Right lobe of liver (tissue), 6 donors: Measurements from ENCODE around the gene KLHL6. TPM values are rescaled to one million over a fixed set of nuclear protein-coding genes. Genes with fewer than 3 reads are reported as not detected.
A peak's percentile ranks its signal among the peaks of the same experiment; 100 is the strongest.

Source experiments
- ATAC-seq, 4 donors: fragments of 200-7000 bp; cut with Tn5 transposase; one replicate each; pipeline ENCODE4 v1.9.1; 2020; ENCODE audit warnings: mild to moderate bottlenecking in 4 of 4, moderate library complexity in 4 of 4
- DNase-seq, 3 donors: peaks; one replicate each; pipeline ENCODE4 v3.0.0-alpha.2; 2020
- H3K27ac ChIP-seq, 3 donors: fragments of 200-600 bp; one replicate each; pipeline ENCODE4 v1.8.0; 2022
- H3K27me3 ChIP-seq, 2 donors: fragments of 200-600 bp; one replicate each; pipeline ENCODE4 v1.8.0; 2022
- H3K36me3 ChIP-seq, 4 donors: fragments of 200-600 bp; sonication (generic) in 1 of 4; one replicate each; pipeline versions ENCODE4 v1.5.1 to v1.8.0; 2017 to 2022; ENCODE audit warnings: control low read depth in 1 of 4
- H3K4me1 ChIP-seq, 4 donors: fragments of 200-600 bp; sonication (generic) in 1 of 4; one replicate each; pipeline versions ENCODE4 v1.5.1 to v1.8.0; 2017 to 2022; ENCODE audit warnings: control low read depth in 1 of 4
- H3K4me3 ChIP-seq, 3 donors: fragments of 200-600 bp; one replicate each; pipeline ENCODE4 v1.8.0; 2022
- H3K9me3 ChIP-seq, 4 donors: fragments of 200-600 bp; sonication (generic) in 1 of 4; one replicate each; pipeline versions ENCODE4 v1.5.1 to v1.8.0; 2017 to 2022; ENCODE audit warnings: control low read depth in 1 of 4
- POLR2A ChIP-seq: fragments of 450-650 bp; IDR thresholded peaks from one replicate; pipeline ENCODE4 v1.6.1; 2017; ENCODE audit warnings: antibody characterized with exemption, mild to moderate bottlenecking
- WGBS: methylation state at CpG from one replicate; pipeline ENCODE4 v1.1.6; 2018; ENCODE audit warnings: low coverage, low lambda C conversion rate; ENCODE audit not compliant: insufficient coverage; ENCODE audit errors: missing lambda C conversion rate; 5-methylcytosine and 5-hydroxymethylcytosine counted together
- intact Hi-C, 2 donors: fragments of 100-400 bp; cut with DNase I; formaldehyde crosslinking; loops; one replicate each; pipeline versions ENCODE4 v1.11.2 to v1.14.1; 2022
- total RNA-seq, 6 experiments: library from RNA; depleted of rRNA in 2 of 6; stranded (reverse); fragments of >200 nt in 2 of 6; fragmentation: NEBNext Ultra II Directional in 3 of 6; extraction: Animal tissue kit (Norgen Biotek cat#: 25700) in 3 of 6; gene quantifications; one replicate each; pipeline versions ENCODE4 v1.1.0 to v1.2.4, GENCODE V29; 2016 to 2023
- TF ChIP-seq, protein P1 (sequence below), 4 donors: fragments of 200-600 bp in 3 of 4; fragments of 450-650 bp in 1 of 4; IDR thresholded peaks; one replicate each; pipeline versions ENCODE4 v1.5.1 to v1.8.0; 2016 to 2022; ENCODE audit warnings: antibody characterized with exemption in 4 of 4, mild to moderate bottlenecking in 2 of 4
- donor health status: DM: no; HTN: yes; CAD: no.
- donor health status: DM: no; HTN: no; CAD: no.
- donor health status: DM: no; HTN: no; CAD: no.
- donor health status: DM: no; HTN: yes; CAD: no.
- donor health status: DM: no; HTN: yes; CAD: no.

The KLHL6 gene
- total RNA-seq, 6 experiments from 2014 or later, result 0.59 to 2.7 (median 1.6) TPM

DNA sequence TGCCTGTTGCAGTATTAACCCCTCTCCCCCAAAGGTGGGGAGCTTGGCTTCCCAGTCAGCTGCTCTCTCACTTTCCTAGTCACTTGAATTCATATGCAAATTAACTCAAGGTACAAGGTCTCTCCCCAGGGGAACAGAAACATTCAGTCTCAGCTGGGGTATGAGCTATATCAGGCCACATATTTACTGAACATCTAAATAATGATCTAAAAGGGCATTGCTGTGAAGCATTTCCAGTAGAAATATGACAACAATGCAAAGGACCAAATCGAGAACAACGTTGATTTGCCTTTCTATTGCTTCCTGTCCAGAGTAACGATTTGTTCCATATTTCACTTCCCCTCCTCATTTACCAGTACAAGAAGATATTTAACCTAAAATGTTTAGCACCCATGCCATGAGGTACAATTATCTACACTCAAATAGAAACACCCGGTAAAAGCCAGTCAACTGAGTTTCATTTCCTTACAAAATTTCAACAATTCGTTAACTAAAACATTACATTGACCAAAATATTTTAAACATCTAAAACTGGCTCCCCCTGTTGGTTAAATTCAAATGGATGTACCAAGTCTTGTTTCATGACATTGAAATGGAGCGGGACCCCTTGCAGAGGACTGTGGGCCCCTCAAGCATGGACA, 36.5 kb upstream of the KLHL6 start:
- Histone ChIP-seq H3K4me3 (no peak overlapping the region), H3K36me3 (no peaks in the 10 kb centered on the region), H3K9me3 (no peaks in the 10 kb centered on the region), H3K4me1 (peaks cover 0 to 5% (median 0%) of the 10 kb centered on the region in 4 donors), H3K27ac (no peak overlapping the region), H3K27me3 (no peaks in the 10 kb centered on the region)
- TF ChIP-seq POLR2A, result no peak
- TF ChIP-seq, protein P1, sequence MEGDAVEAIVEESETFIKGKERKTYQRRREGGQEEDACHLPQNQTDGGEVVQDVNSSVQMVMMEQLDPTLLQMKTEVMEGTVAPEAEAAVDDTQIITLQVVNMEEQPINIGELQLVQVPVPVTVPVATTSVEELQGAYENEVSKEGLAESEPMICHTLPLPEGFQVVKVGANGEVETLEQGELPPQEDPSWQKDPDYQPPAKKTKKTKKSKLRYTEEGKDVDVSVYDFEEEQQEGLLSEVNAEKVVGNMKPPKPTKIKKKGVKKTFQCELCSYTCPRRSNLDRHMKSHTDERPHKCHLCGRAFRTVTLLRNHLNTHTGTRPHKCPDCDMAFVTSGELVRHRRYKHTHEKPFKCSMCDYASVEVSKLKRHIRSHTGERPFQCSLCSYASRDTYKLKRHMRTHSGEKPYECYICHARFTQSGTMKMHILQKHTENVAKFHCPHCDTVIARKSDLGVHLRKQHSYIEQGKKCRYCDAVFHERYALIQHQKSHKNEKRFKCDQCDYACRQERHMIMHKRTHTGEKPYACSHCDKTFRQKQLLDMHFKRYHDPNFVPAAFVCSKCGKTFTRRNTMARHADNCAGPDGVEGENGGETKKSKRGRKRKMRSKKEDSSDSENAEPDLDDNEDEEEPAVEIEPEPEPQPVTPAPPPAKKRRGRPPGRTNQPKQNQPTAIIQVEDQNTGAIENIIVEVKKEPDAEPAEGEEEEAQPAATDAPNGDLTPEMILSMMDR (IDR thresholded peaks at IDR 0.05), result peak; percentile 29 to 49 (median 40)
- peak in 1 of 4 donors; percentile 25 for ATAC-seq
- WGBS, result 38% methylated on average over 6 of the region's 6 CpGs
- no peak for DNase-seq
- intact Hi-C loops, result no loop called here

- Histone ChIP-seq H3K36me3 (no peaks in the 10 kb centered on the region), H3K27ac (no peak overlapping the region), H3K27me3 (no peaks in the 10 kb centered on the region), H3K4me3 (no peak overlapping the region), H3K9me3 (no peaks in the 10 kb centered on the region), H3K4me1 (peaks cover 0 to 5% (median 0%) of the 10 kb centered on the region in 4 donors)
- WGBS, result 89% methylated on average over 1 of the region's 6 CpGs
- intact Hi-C loops, result no loop called here
- no peak for TF ChIP-seq POLR2A
- TF ChIP-seq, protein P1 (IDR thresholded peaks at IDR 0.05), result no peak
- DNase-seq (no peak), ATAC-seq (no peak)
Observed at GRCh38 chr3:183590442-183590841, 34.9 kb upstream of the KLHL6 start.

DNA sequence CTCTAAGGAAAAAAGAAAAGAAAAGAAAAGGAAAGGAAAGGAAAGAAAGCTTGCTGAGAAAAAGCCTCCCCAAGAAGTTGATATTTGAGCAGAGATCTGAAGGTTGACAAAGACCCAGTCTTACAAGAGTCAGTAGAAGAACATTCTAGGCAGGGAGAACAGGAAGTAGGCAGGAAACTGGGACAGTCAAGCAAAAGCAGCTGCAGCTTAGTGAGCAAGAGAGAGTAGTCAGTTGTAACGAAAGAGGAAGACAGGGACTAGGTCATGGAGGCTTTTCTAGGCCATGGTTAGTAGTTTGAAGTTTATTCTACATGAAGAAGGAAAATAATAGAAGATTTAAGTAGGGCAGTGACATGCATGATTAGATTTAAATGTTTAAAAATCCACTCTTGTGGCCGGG, 31.8 kb upstream of the KLHL6 start:
- Histone ChIP-seq H3K4me1 (peaks cover 0 to 33% (median 14%) of the 10 kb centered on the region in 4 donors), H3K27me3 (no peaks in the 10 kb centered on the region), H3K9me3 (no peaks in the 10 kb centered on the region), H3K4me3 (no peak overlapping the region), H3K27ac (no peak overlapping the region), H3K36me3 (no peaks in the 10 kb centered on the region)
- peak in 3 of 4 donors; percentile 47 to 48 (median 48) for ATAC-seq
- intact Hi-C loops, result no loop called here
- 64% methylated on average over 2 of the region's 2 CpGs for WGBS
- TF ChIP-seq POLR2A, result no peak
- TF ChIP-seq, protein P1 (IDR thresholded peaks at IDR 0.05), result no peak
- DNase-seq, result no peak

- H3K4me1 ChIP-seq, result peaks cover 0 to 34% (median 14%) of the 10 kb centered on the region in 4 donors
- intact Hi-C loops, result no loop called here
- H3K9me3 ChIP-seq, result no peaks in the 10 kb centered on the region
- TF ChIP-seq POLR2A, result no peak
- TF ChIP-seq, protein P1 (IDR thresholded peaks at IDR 0.05), result no peak
- DNase-seq (no peak), ATAC-seq (no peak)
- no peak overlapping the region for H3K4me3 ChIP-seq
- no peaks in the 10 kb centered on the region for H3K36me3 ChIP-seq
- H3K27me3 ChIP-seq, result no peaks in the 10 kb centered on the region
- 58% methylated on average over 5 of the region's 5 CpGs for WGBS
- H3K27ac ChIP-seq, result no peak overlapping the region
Observed at GRCh38 chr3:183586477-183586876, 31.0 kb upstream of the KLHL6 start.
